Aorta (tissue), 5 donors: ENCODE results near the gene PSEN1. TPM values are rescaled to one million over a fixed set of nuclear protein-coding genes. Genes with fewer than 3 reads are reported as not detected.

Source experiments
- ATAC-seq: fragments of 200-7000 bp; cut with Tn5 transposase; one replicate; pipeline ENCODE4 v1.9.1; 2022; ENCODE audit warnings: moderate library complexity; ENCODE audit not compliant: low FRiP score
- DNase-seq, 2 donors: peaks; one replicate each; pipeline ENCODE4 v3.0.0-alpha.2; 2020
- H3K27ac ChIP-seq, 2 donors: one replicate each; pipeline ENCODE4 v1.5.1; 2013; ENCODE audit warnings: low read length in 2 of 2, mild to moderate bottlenecking in 2 of 2, moderate library complexity in 2 of 2, control low read depth in 1 of 2, inconsistent platforms in 1 of 2, low read depth in 1 of 2
- H3K27me3 ChIP-seq, 2 donors: one replicate each; pipeline ENCODE4 v1.6.1; 2013; ENCODE audit warnings: control low read depth in 1 of 2, low read length in 1 of 2, mild to moderate bottlenecking in 1 of 2, moderate library complexity in 1 of 2; ENCODE audit not compliant: insufficient read depth in 2 of 2, control insufficient read depth in 1 of 2
- H3K36me3 ChIP-seq, 2 donors: one replicate each; pipeline ENCODE4 v1.6.1; 2013; ENCODE audit warnings: control low read depth in 1 of 2, low read length in 1 of 2, mild to moderate bottlenecking in 1 of 2; ENCODE audit not compliant: insufficient read depth in 2 of 2, control insufficient read depth in 1 of 2
- H3K4me1 ChIP-seq, 2 donors: one replicate each; pipeline ENCODE4 v1.6.1; 2013; ENCODE audit warnings: low read length in 2 of 2, control low read depth in 1 of 2, mild to moderate bottlenecking in 1 of 2, moderate library complexity in 1 of 2; ENCODE audit not compliant: insufficient read depth in 2 of 2, control insufficient read depth in 1 of 2
- H3K4me3 ChIP-seq, 2 donors: one replicate each; pipeline ENCODE4 v1.5.1; 2013; ENCODE audit warnings: low read length in 2 of 2, control low read depth in 1 of 2, mild to moderate bottlenecking in 1 of 2
- H3K9me3 ChIP-seq: one replicate; pipeline ENCODE4 v1.6.1; 2013; ENCODE audit warnings: mild to moderate bottlenecking, low read length; ENCODE audit not compliant: control insufficient read depth
- WGBS, 2 donors: extraction: QIAGEN DNeasy Blood & Tissue Kit; methylation state at CpG; one replicate each; pipeline ENCODE4 v1.1.7; 2013; 5-methylcytosine and 5-hydroxymethylcytosine counted together
- intact Hi-C, 2 donors: fragments of 100-400 bp; cut with DNase I; formaldehyde crosslinking; loops; one replicate each; pipeline versions ENCODE4 v1.14.2 to v1.15.0; 2022
- polyA plus RNA-seq, 2 donors: library from polyadenylated mRNA; stranded (reverse); fragments of 200-250 nt; gene quantifications; one replicate each; pipeline ENCODE4 v1.2.3, GENCODE V29; 2013
- total RNA-seq, 2 donors: library from RNA; stranded (reverse); fragmentation: NEBNext Ultra II Directional; extraction: Animal tissue kit (Norgen Biotek cat#: 25700); gene quantifications; one replicate each; pipeline ENCODE4 v1.2.1, GENCODE V29; 2021
- donor health status: healthy with polysubstance abuse.
- donor health status: Bipolar disorder and iron deficiency.
- donor health status: DM: no; HTN: no; CAD: no.
- donor health status: DM: no; HTN: no; CAD: no.
- donor health status: DM: yes; HTN: yes; CAD: no.

The PSEN1 gene
- total and polyA plus RNA-seq, 4 donors = 10.3 to 51.6 (median 32.4) TPM

- intact Hi-C loops = no loop called here
- H3K9me3 ChIP-seq = no peaks in the 10 kb centered on the region
- DNase-seq (no peak), ATAC-seq (no peak)
- no peaks in the 10 kb centered on the region for H3K4me1 ChIP-seq
- no peaks in the 10 kb centered on the region for H3K27me3 ChIP-seq
- H3K36me3 ChIP-seq = no peaks in the 10 kb centered on the region
- no peak overlapping the region for H3K4me3 ChIP-seq
- 94 to 95% methylated on average over 6 of the region's 6 CpGs for WGBS, 2 donors
- H3K27ac ChIP-seq = no peak overlapping the region
These were observed 118.7 kb downstream of the PSEN1 start for GRCh38 chr14:73255005-73255400.

GRCh38 chr14:73255693-73256225 lies 119.5 kb downstream of the PSEN1 start:
- Histone ChIP-seq H3K9me3 (no peaks in the 10 kb centered on the region), H3K4me1 (no peaks in the 10 kb centered on the region), H3K36me3 (no peaks in the 10 kb centered on the region), H3K27ac (no peak overlapping the region), H3K27me3 (no peaks in the 10 kb centered on the region), H3K4me3 (no peak overlapping the region)
- intact Hi-C loops = no loop called here
- ATAC-seq = no peak
- WGBS, 2 donors = 88 to 91% methylated on average over 9 of the region's 9 CpGs
- DNase-seq = peak in 1 of 2 donors; percentile 67

GRCh38 chr14:73258076-73258475 lies 121.8 kb downstream of the PSEN1 start:
- Histone ChIP-seq H3K4me3 (no peak overlapping the region), H3K27ac (no peak overlapping the region), H3K4me1 (no peaks in the 10 kb centered on the region), H3K36me3 (no peaks in the 10 kb centered on the region), H3K27me3 (no peaks in the 10 kb centered on the region), H3K9me3 (no peaks in the 10 kb centered on the region)
- DNase-seq (no peak), ATAC-seq (no peak)
- intact Hi-C loops = no loop called here
- WGBS, 2 donors = 91 to 94% methylated on average over 4 of the region's 4 CpGs

- Histone ChIP-seq H3K27ac (no peak overlapping the region), H3K9me3 (no peaks in the 10 kb centered on the region), H3K27me3 (no peaks in the 10 kb centered on the region), H3K36me3 (no peaks in the 10 kb centered on the region), H3K4me3 (no peak overlapping the region), H3K4me1 (no peaks in the 10 kb centered on the region)
- WGBS, 2 donors = 90 to 92% methylated on average over 19 to 20 of the region's 20 CpGs
- intact Hi-C loops = no loop called here
- DNase-seq = peak in 1 of 2 donors; percentile 28
- ATAC-seq = no peak
These were observed 122.7 kb downstream of the PSEN1 start for GRCh38 chr14:73258845-73259611.

GRCh38 chr14:73259837-73260236 lies 123.5 kb downstream of the PSEN1 start:
- intact Hi-C loops = no loop called here
- no peak overlapping the region for H3K27ac ChIP-seq
- no peak for DNase-seq
- H3K4me3 ChIP-seq = no peak overlapping the region
- no peak for ATAC-seq
- H3K4me1 ChIP-seq = no peaks in the 10 kb centered on the region
- H3K36me3 ChIP-seq = no peaks in the 10 kb centered on the region
- no peaks in the 10 kb centered on the region for H3K9me3 ChIP-seq
- H3K27me3 ChIP-seq = no peaks in the 10 kb centered on the region
- 87 to 90% methylated on average over 9 of the region's 9 CpGs for WGBS, 2 donors

GRCh38 chr14:73260574-73260973 lies 124.3 kb downstream of the PSEN1 start:
- no peak for DNase-seq
- intact Hi-C loops = no loop called here
- ATAC-seq = no peak
- no peaks in the 10 kb centered on the region for H3K27me3 ChIP-seq
- no peak overlapping the region for H3K27ac ChIP-seq
- no peak overlapping the region for H3K4me3 ChIP-seq
- no peaks in the 10 kb centered on the region for H3K4me1 ChIP-seq
- H3K36me3 ChIP-seq = no peaks in the 10 kb centered on the region
- WGBS, 2 donors = 87 to 92% methylated on average over 11 of the region's 11 CpGs
- no peaks in the 10 kb centered on the region for H3K9me3 ChIP-seq

GRCh38 chr14:73261075-73261474 lies 124.8 kb downstream of the PSEN1 start:
- intact Hi-C loops = no loop called here
- no peak for ATAC-seq
- Histone ChIP-seq H3K9me3 (no peaks in the 10 kb centered on the region), H3K36me3 (no peaks in the 10 kb centered on the region), H3K27ac (no peak overlapping the region), H3K4me1 (no peaks in the 10 kb centered on the region), H3K27me3 (no peaks in the 10 kb centered on the region), H3K4me3 (no peak overlapping the region)
- 78 to 82% methylated on average over 6 of the region's 6 CpGs for WGBS, 2 donors
- DNase-seq = peak in 1 of 2 donors; percentile 33

- H3K9me3 ChIP-seq = no peaks in the 10 kb centered on the region
- no peak overlapping the region for H3K27ac ChIP-seq
- intact Hi-C loops = no loop called here
- no peaks in the 10 kb centered on the region for H3K27me3 ChIP-seq
- no peaks in the 10 kb centered on the region for H3K4me1 ChIP-seq
- no peaks in the 10 kb centered on the region for H3K36me3 ChIP-seq
- WGBS, 2 donors = 92 to 94% methylated on average over 15 of the region's 15 CpGs
- no peak overlapping the region for H3K4me3 ChIP-seq
- ATAC-seq = no peak
- peak in 1 of 2 donors; percentile 37 for DNase-seq
These were observed 125.5 kb downstream of the PSEN1 start for GRCh38 chr14:73261520-73262426.
